Thyroid gland (tissue), 4 donors: ENCODE measurements around the gene MVB12B.

Experiments
- CTCF ChIP-seq, 6 experiments: fragments of 200-600 bp in 3 of 6; fragments of 450-650 bp in 3 of 6; sonication (generic) in 3 of 6; IDR thresholded peaks; one replicate each; pipeline ENCODE4 v1.5.1; 2016 to 2019; ENCODE audit warnings: antibody characterized with exemption in 6 of 6, mild to moderate bottlenecking in 2 of 6, inconsistent platforms in 1 of 6, moderate library complexity in 1 of 6
- POLR2A ChIP-seq, 2 donors: fragments of 450-650 bp; IDR thresholded peaks; one replicate each; pipeline ENCODE4 v1.6.1; 2017; ENCODE audit warnings: antibody characterized with exemption in 2 of 2, mild to moderate bottlenecking in 2 of 2, moderate library complexity in 1 of 2

- TF ChIP-seq CTCF (IDR thresholded peaks at IDR 0.05) (no peak), POLR2A (IDR thresholded peaks at IDR 0.05) (no peak)
These were observed 808 bp upstream of the MVB12B start for GRCh38 chr9:126325821-126326220.
